ENCODE measurements around the gene RER1.

- TF ChIP-seq CTCF (conservative IDR thresholded peaks at IDR 0.05; ENCODE audit: low read length) (no peak), EZH2phosphoT487 (IDR thresholded peaks at IDR 0.05; ENCODE audit: borderline replicate concordance, low read depth, low read length) (no peak)
Observed at GRCh38 chr1:2451741-2452140, 60.1 kb downstream of the RER1 start.
